ENCODE data around the gene RAD23A. TPM values are rescaled to one million over a fixed set of nuclear protein-coding genes. Genes with fewer than 3 reads are reported as not detected.

Gene RAD23A
- total RNA-seq, 6 donors from 2014 or later, result 69.1 to 115 (median 98.8) TPM

DNA sequence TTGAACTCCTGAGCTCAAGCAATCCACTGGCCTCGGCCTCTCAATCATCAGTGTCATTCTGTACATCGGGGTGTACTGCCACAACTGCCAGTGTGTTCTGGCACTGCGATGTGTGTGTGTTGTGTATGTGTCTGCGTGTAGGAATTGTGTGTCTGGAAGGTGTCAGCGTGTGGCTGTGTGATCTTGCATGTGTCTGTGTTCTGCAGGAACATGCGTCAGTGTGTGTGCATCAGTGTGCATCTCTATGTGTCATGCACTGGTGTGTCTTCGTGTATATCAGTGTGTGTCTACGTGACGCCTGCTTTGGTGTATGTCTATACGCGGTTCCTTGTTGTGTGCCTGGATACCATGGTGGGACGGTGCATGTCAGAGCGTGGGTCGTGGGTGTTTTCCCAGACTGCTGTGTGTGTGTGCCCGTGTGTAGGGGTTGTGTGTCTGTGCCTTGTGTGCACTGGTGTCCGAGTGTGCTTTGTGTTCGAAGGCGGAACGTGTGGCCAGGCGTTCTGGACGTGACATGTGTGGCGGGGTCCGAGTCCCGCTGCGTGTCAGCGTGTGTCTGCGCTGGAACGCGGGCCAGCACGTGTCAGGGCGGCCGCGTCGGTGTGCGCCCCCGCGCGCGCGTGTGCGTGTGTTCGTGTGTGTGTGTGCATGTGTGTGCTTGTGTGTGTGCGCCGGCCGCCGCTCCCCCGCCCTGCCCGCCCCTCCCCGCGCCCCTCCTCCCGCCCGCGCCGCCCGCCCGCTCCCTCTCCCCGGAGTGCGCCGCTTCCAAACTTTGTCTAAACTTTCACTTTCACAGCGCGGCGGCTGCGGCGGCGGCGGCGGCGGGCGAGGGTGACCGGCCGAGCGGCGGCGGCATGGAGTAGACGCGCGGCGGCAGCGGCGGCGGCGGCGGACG lies 49.3 kb downstream of the RAD23A start, which contains the start of gene NFIX:
Gene NFIX, plus strand, starts transcription at position 775 of the 895 bp plus-strand sequence. CDS start 363 bp downstream, outside the sequence.
- peak within 1 kb of the TSS; percentile 69 to 88 (median 84) for H3K4me3 ChIP-seq
- H3K36me3 ChIP-seq, result peaks cover 0 to 2% (median 0%) of the 10 kb centered on the region in 4 donors
- H3K27ac ChIP-seq, result peak within 1 kb of the TSS; percentile 90 to 94 (median 94)
- TF ChIP-seq, protein P1, sequence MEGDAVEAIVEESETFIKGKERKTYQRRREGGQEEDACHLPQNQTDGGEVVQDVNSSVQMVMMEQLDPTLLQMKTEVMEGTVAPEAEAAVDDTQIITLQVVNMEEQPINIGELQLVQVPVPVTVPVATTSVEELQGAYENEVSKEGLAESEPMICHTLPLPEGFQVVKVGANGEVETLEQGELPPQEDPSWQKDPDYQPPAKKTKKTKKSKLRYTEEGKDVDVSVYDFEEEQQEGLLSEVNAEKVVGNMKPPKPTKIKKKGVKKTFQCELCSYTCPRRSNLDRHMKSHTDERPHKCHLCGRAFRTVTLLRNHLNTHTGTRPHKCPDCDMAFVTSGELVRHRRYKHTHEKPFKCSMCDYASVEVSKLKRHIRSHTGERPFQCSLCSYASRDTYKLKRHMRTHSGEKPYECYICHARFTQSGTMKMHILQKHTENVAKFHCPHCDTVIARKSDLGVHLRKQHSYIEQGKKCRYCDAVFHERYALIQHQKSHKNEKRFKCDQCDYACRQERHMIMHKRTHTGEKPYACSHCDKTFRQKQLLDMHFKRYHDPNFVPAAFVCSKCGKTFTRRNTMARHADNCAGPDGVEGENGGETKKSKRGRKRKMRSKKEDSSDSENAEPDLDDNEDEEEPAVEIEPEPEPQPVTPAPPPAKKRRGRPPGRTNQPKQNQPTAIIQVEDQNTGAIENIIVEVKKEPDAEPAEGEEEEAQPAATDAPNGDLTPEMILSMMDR (IDR thresholded peaks at IDR 0.05), result peak in 1 of 6 experiments; percentile 6
- TF ChIP-seq EP300 (IDR thresholded peaks at IDR 0.05), result no peak
- peak; percentile 10 to 46 for TF ChIP-seq POLR2AphosphoS5 (IDR thresholded peaks at IDR 0.05)
- no peak for TF ChIP-seq POLR2A (IDR thresholded peaks at IDR 0.05)
- peaks cover 14 to 42% (median 25%) of the 10 kb centered on the region in 4 donors for H3K4me1 ChIP-seq
- no peaks in the 10 kb centered on the region for H3K9me3 ChIP-seq
- DNase-seq, result peak; percentile 62 to 95
- peak in 1 of 2 donors; percentile 66 for ATAC-seq (ENCODE audit: low FRiP score in 2 of 2)
- H3K27me3 ChIP-seq, result peaks cover 0 to 3% (median 2%) of the 10 kb centered on the region in 4 donors
- WGBS, 2 donors, result 34 to 79% methylated on average over 4 to 20 of the region's 84 CpGs

DNA sequence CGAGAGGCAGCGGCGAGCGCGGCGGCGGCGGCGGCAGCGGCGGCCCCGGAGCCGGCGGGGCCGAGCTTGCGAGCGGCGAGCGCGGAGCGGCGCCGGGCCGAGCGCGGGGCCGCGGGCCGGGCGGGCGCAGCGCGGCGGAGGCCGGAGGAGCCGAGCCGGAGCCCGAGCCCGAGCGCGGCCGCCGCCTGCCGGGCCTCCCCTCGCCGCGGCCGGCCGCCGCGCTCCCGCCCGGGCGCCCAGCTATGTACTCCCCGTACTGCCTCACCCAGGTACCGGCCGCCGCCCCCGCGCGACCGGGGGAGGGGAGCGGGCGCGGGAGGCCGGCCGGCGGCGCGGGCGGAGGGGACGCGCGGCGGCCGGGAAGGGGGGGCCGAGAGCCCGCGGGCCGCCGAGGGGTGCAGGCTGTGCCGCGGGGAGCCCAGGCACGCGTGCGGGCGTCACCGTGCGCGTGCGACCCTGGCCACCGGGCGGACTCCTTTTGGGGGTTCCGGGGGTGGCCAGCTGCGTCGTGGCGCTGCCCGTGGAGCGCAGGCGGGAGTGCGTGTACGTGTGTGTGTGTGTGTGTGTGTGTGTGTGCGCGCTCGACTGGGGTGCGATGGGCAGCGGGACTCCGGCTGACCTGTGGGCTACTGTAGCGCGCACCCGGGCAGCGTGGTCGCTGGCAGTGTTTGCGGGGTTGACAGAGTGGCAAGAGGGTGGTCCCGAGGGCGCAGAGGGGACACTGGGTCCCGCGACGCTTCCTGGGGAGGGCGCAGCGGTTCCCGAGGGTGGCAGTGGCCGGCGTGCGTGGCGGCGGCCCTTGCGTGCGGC lies 50.1 kb downstream of the RAD23A start:
- TF ChIP-seq, protein P1 (IDR thresholded peaks at IDR 0.05), result peak in 1 of 6 experiments; percentile 39
- no peak for TF ChIP-seq POLR2AphosphoS5 (IDR thresholded peaks at IDR 0.05)
- WGBS, 2 donors, result 0% methylated on average over 28 of the region's 129 CpGs; no CpG with 5 or more reads in 1 of the 2 donors
- Histone ChIP-seq H3K27me3 (peaks cover 0 to 3% (median 2%) of the 10 kb centered on the region in 4 donors), H3K4me3 (peak overlapping the region; percentile 69 to 88 (median 84)), H3K4me1 (peaks cover 14 to 50% (median 31%) of the 10 kb centered on the region in 4 donors), H3K27ac (peak overlapping the region; percentile 90 to 94 (median 94)), H3K9me3 (no peaks in the 10 kb centered on the region), H3K36me3 (peaks cover 0 to 2% (median 0%) of the 10 kb centered on the region in 4 donors)
- ATAC-seq (ENCODE audit: low FRiP score in 2 of 2) (peak in 1 of 2 donors; percentile 27), DNase-seq (peak in 1 of 2 donors; percentile 87)

DNA sequence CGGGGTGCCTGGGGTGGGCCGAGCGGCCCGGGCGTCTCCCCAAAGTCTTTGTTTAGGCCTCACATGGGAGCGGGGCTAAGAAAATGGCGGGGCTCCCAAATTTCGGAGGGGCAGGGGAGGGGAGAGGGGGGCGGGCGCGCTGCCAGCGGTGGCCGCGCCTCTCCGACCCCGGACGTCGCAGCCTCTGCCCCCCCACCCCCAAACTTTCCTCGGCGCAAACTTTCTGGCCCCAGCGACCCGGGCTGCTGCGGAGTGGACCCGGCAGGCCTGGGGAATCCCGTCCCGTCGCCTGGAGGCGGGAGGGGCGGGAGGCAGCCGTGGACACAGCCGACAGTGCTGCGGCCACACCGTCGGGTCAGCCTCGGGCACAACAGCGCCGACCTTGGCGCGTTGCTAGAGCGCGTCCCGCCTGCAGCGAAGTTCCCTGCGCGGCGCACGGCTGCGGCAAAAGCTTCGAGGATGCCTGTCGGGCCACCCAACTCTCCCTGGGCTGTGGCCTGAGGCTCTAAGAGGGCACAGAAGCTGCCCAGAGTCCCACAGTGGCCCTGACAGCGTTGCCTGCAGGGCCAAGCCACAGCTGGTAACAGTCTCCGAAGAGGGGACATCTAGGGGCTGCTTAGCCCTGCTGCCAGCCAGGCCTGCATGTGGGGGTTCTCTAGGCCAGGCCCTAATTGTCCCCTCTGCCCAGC lies 50.9 kb downstream of the RAD23A start:
- Histone ChIP-seq H3K27ac (peak overlapping the region; percentile 90 to 94 (median 94)), H3K4me3 (peak overlapping the region; percentile 69 to 88 (median 84)), H3K9me3 (no peaks in the 10 kb centered on the region), H3K27me3 (peaks cover 0 to 3% (median 2%) of the 10 kb centered on the region in 4 donors), H3K36me3 (peaks cover 0 to 2% (median 0%) of the 10 kb centered on the region in 4 donors), H3K4me1 (peaks cover 14 to 58% (median 39%) of the 10 kb centered on the region in 4 donors)
- peak; percentile 44 to 66 for ATAC-seq (ENCODE audit: low FRiP score in 2 of 2)
- peak; percentile 48 to 89 for DNase-seq
- TF ChIP-seq POLR2A (IDR thresholded peaks at IDR 0.05), result no peak
- TF ChIP-seq EP300 (IDR thresholded peaks at IDR 0.05), result no peak
- TF ChIP-seq, protein P1 (IDR thresholded peaks at IDR 0.05), result peak in 2 of 6 experiments; percentile 14 to 17
- TF ChIP-seq POLR2AphosphoS5 (IDR thresholded peaks at IDR 0.05), result peak; percentile 22 to 42
- 4 to 36% methylated on average over 10 to 45 of the region's 52 CpGs for WGBS, 2 donors
